LNCaP clone FGC (cell line): ENCODE measurements around the gene S100PBP.

Experiments used
- DNase-seq: peaks from one replicate; pipeline ENCODE4 v3.0.0-alpha.2; 2011; ENCODE audit warnings: low read depth
- H3K4me3 ChIP-seq: 2 replicates; pipeline ENCODE4 v1.5.1; 2011; ENCODE audit warnings: mild to moderate bottlenecking, low read depth, low read length, control low read depth
- TF ChIP-seq, protein P1 (sequence below): IDR thresholded peaks from 2 replicates; pipeline ENCODE4 v1.5.1; 2012; ENCODE audit warnings: mild to moderate bottlenecking; ENCODE audit not compliant: control insufficient read depth, insufficient read depth; ENCODE audit errors: extremely low read depth

S100PBP gene

DNA sequence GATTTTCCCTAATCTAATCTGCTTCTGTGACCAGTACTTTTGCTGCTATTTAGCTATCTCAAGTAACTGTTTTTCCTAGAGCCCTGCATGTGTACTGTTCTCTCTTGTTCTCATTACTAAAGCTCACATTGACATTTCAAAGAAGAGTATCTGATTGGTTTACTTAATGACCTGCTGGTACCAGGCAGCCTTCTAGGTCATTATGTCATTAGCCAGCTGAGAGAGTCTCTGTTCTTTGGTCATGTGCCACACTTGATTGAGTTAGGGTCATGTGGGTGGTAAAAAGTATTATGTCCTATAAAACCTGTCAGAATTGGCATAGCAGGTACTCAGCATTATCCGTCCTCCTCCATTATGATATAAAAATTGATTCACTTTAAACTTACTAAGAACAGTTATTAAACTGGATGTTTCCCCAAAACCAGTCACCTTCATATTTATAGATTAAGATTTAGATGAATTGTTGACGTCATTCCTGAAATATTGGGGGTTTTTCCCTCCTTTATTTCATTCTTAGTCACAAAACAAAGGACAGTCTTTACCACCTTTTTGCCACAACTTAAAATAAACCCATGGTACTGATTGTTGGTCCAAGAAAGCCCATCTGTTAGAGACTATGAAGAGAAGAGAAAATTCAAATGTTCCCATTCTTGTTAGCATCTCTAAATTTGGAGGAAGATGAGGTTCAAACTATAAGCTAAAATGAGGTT is 31.1 kb downstream of the S100PBP start:
- DNase-seq = no peak
- TF ChIP-seq, protein P1, sequence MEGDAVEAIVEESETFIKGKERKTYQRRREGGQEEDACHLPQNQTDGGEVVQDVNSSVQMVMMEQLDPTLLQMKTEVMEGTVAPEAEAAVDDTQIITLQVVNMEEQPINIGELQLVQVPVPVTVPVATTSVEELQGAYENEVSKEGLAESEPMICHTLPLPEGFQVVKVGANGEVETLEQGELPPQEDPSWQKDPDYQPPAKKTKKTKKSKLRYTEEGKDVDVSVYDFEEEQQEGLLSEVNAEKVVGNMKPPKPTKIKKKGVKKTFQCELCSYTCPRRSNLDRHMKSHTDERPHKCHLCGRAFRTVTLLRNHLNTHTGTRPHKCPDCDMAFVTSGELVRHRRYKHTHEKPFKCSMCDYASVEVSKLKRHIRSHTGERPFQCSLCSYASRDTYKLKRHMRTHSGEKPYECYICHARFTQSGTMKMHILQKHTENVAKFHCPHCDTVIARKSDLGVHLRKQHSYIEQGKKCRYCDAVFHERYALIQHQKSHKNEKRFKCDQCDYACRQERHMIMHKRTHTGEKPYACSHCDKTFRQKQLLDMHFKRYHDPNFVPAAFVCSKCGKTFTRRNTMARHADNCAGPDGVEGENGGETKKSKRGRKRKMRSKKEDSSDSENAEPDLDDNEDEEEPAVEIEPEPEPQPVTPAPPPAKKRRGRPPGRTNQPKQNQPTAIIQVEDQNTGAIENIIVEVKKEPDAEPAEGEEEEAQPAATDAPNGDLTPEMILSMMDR = no peak
- no peak overlapping the region for H3K4me3 ChIP-seq

- DNase-seq = no peak
- H3K4me3 ChIP-seq = no peak overlapping the region
- TF ChIP-seq, protein P1 = no peak
Measured at GRCh38 chr1:32855861-32856617, 38.6 kb downstream of the S100PBP start.

- H3K4me3 ChIP-seq = no peak overlapping the region
- TF ChIP-seq, protein P1 = no peak
Measured at GRCh38 chr1:32858136-32858535, 40.7 kb downstream of the S100PBP start.

DNA sequence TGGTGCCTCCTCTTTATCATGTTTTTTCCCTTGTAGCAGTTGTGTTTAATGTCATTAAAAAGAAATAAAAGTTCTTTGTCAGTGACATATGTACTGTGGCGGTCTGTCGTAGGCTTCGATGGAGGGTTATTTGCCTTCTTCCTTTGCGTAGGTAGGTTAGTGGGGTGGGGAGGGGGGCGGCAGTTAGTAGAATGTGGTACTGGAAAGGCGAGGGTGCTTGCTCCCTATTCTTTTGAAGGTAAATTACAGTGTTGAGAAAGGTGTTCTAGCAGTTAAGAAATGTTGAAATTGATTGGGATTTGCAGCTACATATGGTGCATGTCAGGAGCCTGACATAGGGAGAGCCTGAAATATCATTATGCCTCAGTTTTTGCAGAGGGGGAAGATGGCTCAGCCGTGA is 41.3 kb downstream of the S100PBP start:
- TF ChIP-seq, protein P1 = no peak
- DNase-seq = no peak
- H3K4me3 ChIP-seq = no peak overlapping the region

More at GRCh38 chr1:32858136-32858535, 40.7 kb downstream of the S100PBP start:
- no peak for DNase-seq

- TF ChIP-seq, protein P1 = no peak
- DNase-seq = no peak
Measured at GRCh38 chr1:32859915-32860314, 42.5 kb downstream of the S100PBP start.

DNA sequence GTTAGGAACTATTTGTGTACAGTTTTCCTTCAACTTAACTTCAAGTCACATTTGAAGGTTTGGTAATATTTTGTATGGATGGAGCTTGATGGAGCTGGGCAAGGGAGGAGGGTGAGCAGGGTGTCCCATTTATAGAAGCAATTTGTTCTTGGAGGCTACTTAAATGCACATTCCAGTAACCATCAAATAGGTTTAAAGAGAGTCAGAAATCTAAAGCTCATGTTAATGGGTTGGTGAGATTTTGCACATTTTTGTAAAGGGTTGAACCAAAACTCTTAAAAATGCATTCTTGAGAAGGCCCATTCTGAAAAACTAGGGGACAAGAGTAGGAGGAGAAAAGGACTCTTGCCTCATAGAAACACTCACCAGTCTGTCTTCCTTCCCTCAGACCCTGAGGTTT is 43.1 kb downstream of the S100PBP start:
- no peak overlapping the region for H3K4me3 ChIP-seq
- DNase-seq = no peak
- TF ChIP-seq, protein P1 = no peak

More at GRCh38 chr1:32859915-32860314, 42.5 kb downstream of the S100PBP start:
- H3K4me3 ChIP-seq = no peak overlapping the region
